Measurements from ENCODE around the gene SLC38A8. TPM values are rescaled to one million over a fixed set of nuclear protein-coding genes. Genes with fewer than 3 reads are reported as not detected.

The SLC38A8 gene
- total RNA-seq, 2 donors from 2014 or later, result not detected

DNA sequence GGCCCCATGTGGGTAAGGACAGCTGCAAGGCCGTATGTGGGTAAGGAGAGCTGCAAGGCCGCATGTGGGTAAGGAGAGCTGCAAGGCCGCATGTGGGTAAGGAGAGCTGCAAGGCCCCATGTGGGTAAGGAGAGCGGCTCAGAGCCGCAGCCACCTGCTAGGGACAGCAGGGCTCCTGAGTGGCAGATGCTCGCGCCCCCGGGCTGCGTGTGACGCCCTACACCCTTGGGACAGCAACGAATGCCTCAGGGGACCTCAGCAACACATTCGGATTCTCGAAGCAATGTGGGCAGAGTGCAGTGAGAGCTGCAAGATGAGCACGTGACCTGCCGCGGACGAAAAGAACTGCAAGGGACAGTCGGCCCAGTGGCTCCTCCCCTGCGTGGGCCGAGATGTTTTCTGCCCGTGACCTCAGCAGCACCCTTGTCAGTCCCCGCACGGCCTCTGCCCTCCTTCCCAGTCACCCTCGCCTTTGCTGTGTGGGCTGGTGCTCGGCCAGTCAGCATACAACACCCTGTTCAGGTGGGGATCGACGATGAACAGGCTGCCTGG is 9.6 kb upstream of the SLC38A8 start:
- no peak overlapping the region for H3K27ac Mint-ChIP-seq
- H3K27me3 Mint-ChIP-seq, result no peaks in the 10 kb centered on the region
- no peak for ATAC-seq

DNA sequence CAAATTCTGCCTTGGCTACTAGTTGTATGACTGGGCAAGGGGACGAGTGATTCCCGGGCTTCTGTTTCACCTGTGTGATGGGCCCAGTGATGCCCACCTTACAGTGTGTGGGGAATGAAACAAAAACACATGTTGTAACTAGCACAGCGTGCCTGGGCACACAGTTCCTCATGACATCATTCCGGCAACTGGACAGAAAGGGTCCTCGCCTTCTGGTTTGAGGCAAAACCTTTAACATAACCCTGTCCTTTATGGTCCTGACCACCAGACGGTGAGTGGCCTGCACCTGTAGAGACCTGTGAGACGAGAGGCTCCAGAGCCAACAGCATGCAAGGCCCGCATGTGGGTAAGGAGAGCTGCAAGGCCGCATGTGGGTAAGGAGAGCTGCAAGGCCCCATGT is 7.7 kb upstream of the SLC38A8 start:
- no peak for DNase-seq
- no peaks in the 10 kb centered on the region for H3K9me3 ChIP-seq (ENCODE audit: control insufficient read depth, low read length, poor library complexity, severe bottlenecking)
- no peak for ATAC-seq
- Mint-ChIP-seq H3K4me1 (peaks cover 2% of the 10 kb centered on the region), H3K27ac (peak overlapping the region; percentile 39), H3K4me3 (peak overlapping the region; percentile 7), H3K36me3 (ENCODE audit: low read depth) (peaks cover 13% of the 10 kb centered on the region), H3K27me3 (no peaks in the 10 kb centered on the region)

More for the DNA sequence above, 9.6 kb upstream of the SLC38A8 start:
- no peak for DNase-seq
- no peaks in the 10 kb centered on the region for H3K9me3 ChIP-seq (ENCODE audit: control insufficient read depth, low read length, poor library complexity, severe bottlenecking)
- Mint-ChIP-seq H3K4me1 (peaks cover 2% of the 10 kb centered on the region), H3K4me3 (no peak overlapping the region), H3K36me3 (ENCODE audit: low read depth) (peaks cover 14% of the 10 kb centered on the region)

DNA sequence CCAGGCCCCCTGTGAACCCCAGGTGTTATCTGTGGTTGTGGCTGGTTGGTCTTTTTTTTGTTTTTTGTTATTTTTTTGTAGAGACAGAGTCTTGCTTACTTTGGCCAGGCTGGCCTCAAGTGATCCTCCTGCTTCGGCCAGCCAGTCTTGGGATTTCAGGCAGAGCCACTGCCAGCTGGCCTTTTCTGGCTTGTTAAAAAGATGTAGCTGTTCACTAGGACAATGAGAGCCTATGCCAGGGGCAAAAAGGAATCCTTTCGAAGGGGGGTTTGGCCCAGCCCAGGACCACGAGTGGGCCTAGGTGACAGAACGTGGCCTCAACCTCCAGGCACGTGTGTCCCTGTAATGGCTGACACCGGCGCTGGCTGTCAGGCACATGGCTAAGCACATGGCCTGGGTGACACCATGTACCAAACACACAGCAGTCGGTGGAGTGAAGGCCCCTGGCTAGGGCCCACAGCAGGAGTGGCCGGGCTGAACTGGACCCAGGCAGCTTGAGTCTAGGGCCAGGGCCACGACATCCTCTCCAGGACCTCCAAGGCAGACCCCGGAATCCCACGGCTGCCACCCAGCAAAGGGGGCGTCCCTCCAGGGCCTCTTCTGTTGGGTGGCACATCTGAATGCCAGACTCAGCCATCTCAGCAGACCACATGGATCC is 6.9 kb upstream of the SLC38A8 start:
- peaks cover 13% of the 10 kb centered on the region for H3K36me3 Mint-ChIP-seq (ENCODE audit: low read depth)
- no peaks in the 10 kb centered on the region for H3K9me3 ChIP-seq (ENCODE audit: control insufficient read depth, low read length, poor library complexity, severe bottlenecking)
- H3K4me3 Mint-ChIP-seq, result no peak overlapping the region
- DNase-seq (no peak), ATAC-seq (no peak)
- H3K27ac Mint-ChIP-seq, result peak overlapping the region; percentile 39
- H3K4me1 Mint-ChIP-seq, result peaks cover 2% of the 10 kb centered on the region
- no peaks in the 10 kb centered on the region for H3K27me3 Mint-ChIP-seq

DNA sequence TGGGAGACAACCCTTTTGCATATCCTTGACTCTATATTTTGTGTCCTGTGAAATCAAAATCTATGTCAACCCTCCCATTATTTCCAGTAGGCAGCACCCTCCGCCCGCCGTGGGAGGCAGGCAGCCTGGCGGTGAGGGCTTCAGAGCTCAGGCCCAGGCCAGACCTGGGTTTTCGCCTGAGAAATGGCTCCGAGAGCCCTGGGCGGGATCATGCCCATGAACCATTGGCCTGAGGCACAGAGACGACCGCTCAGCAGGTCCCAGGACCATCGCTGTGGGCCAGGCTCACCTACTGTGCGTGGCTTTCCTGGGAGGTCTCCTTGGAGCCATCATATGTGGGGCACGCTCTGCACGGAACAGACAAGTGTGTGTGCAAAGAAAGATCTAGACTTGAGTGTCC is 6.3 kb upstream of the SLC38A8 start:
- H3K27me3 Mint-ChIP-seq, result peaks cover 1% of the 10 kb centered on the region
- H3K9me3 ChIP-seq (ENCODE audit: control insufficient read depth, low read length, poor library complexity, severe bottlenecking), result no peaks in the 10 kb centered on the region
- no peak overlapping the region for H3K27ac Mint-ChIP-seq
- no peak overlapping the region for H3K4me3 Mint-ChIP-seq
- peaks cover 5% of the 10 kb centered on the region for H3K4me1 Mint-ChIP-seq
- ATAC-seq (no peak), DNase-seq (no peak)
- H3K36me3 Mint-ChIP-seq (ENCODE audit: low read depth), result peaks cover 11% of the 10 kb centered on the region

DNA sequence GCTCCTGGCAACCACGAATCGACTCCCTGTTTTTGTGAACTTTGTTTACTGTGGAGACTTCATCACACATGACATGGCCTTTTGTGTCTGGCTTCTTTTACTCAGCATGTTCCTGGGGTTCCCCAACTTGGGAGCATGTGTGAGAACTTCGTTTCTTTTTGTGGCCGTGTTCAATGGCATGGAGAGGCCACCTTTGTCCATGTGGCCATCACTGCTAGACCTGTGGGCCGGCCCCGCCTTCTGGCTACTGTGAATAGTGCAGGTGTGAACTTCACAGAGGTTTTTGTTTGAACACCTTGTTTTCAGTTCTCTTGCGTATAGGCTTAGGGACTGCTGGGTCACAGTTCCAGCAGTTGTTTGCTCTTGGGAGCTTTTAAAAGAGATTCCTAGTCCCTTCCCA is 5.7 kb upstream of the SLC38A8 start:
- Mint-ChIP-seq H3K4me3 (no peak overlapping the region), H3K27ac (no peak overlapping the region), H3K4me1 (peaks cover 6% of the 10 kb centered on the region), H3K36me3 (ENCODE audit: low read depth) (peaks cover 11% of the 10 kb centered on the region), H3K27me3 (peaks cover 4% of the 10 kb centered on the region)
- DNase-seq, result no peak
- no peaks in the 10 kb centered on the region for H3K9me3 ChIP-seq (ENCODE audit: control insufficient read depth, low read length, poor library complexity, severe bottlenecking)
- ATAC-seq, result no peak

DNA sequence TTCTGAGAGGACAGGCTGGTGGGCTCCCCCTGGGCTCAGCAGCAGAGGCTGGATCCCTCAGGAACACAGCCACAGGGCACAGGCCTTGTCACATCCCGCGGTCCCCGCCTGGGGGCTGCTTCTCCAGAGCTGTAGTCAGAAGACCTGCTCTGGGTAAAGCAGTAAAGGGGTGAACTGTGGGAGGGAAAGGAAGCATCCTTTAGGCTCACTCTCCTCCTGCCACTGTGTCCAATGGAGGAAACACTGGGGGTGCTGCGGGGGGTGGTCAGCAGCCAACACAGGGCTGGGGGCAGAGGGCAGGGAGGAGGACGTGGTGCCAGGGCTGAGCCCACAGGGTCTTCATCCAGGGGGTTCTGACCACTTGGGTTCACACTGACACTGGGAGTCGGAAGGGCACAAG is 5.0 kb upstream of the SLC38A8 start:
- peaks cover 4% of the 10 kb centered on the region for H3K27me3 Mint-ChIP-seq
- H3K9me3 ChIP-seq (ENCODE audit: control insufficient read depth, low read length, poor library complexity, severe bottlenecking), result no peaks in the 10 kb centered on the region
- peaks cover 8% of the 10 kb centered on the region for H3K36me3 Mint-ChIP-seq (ENCODE audit: low read depth)
- H3K4me3 Mint-ChIP-seq, result no peak overlapping the region
- H3K4me1 Mint-ChIP-seq, result peaks cover 5% of the 10 kb centered on the region
- no peak overlapping the region for H3K27ac Mint-ChIP-seq
- ATAC-seq, result no peak
- DNase-seq, result no peak

DNA sequence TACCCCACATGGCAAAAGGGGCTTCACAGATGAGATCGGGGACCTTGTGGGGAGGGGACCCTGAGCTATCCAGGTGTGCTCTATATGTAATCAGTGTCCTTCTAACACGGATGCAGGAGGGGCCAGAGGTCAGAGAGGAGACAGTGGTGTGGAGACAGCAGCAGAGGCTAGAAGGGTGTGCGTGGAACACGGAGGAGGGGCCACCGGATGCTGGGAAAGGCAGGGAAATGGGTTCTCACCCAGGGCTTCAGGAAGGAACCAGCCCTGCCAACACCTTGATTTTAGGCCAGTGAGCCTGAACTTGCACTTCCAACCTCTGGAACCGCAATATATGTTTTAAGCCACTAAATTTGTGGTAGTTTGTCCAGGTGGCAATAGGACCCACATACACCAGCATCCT is 4.6 kb upstream of the SLC38A8 start:
- Mint-ChIP-seq H3K36me3 (ENCODE audit: low read depth) (peaks cover 6% of the 10 kb centered on the region), H3K27ac (no peak overlapping the region), H3K27me3 (peaks cover 4% of the 10 kb centered on the region), H3K4me3 (no peak overlapping the region), H3K4me1 (peaks cover 4% of the 10 kb centered on the region)
- ATAC-seq, result no peak
- no peak for DNase-seq
- H3K9me3 ChIP-seq (ENCODE audit: control insufficient read depth, low read length, poor library complexity, severe bottlenecking), result no peaks in the 10 kb centered on the region

DNA sequence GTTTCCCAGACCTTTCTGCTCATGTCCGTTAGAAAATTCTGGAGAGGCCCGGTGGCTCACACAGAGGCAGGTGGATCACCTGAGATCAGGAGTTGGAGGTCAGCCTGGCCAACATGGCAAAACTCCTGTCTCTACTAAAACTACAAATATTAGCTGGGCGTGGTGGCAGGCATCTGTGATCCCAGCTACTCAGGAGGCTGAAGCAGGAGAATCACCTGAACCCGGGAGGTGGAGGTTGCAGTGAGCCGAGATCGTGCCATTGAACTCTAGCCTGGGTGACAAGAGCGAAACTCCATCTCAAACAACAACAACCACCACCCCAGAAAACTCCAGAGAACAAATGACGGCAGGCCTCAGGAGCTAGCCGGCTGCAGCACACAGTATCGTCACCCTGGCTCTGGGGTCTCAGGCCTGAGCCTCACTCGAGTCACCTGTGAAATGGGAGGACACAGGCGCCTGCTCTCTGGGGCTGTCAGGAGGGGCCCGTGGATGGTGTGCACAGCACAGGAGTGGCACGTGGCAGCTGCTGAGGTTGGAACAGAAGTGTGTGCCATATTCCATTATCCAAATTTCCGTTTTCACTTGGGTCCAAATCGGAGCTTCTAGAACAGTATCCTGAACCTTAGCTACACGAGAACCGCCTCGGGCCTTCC is 3.3 kb upstream of the SLC38A8 start:
- H3K9me3 ChIP-seq (ENCODE audit: control insufficient read depth, low read length, poor library complexity, severe bottlenecking), result no peaks in the 10 kb centered on the region
- Mint-ChIP-seq H3K4me3 (no peak overlapping the region), H3K27me3 (peaks cover 4% of the 10 kb centered on the region), H3K36me3 (ENCODE audit: low read depth) (peaks cover 6% of the 10 kb centered on the region), H3K27ac (no peak overlapping the region), H3K4me1 (peaks cover 4% of the 10 kb centered on the region)
- no peak for ATAC-seq
- no peak for DNase-seq

DNA sequence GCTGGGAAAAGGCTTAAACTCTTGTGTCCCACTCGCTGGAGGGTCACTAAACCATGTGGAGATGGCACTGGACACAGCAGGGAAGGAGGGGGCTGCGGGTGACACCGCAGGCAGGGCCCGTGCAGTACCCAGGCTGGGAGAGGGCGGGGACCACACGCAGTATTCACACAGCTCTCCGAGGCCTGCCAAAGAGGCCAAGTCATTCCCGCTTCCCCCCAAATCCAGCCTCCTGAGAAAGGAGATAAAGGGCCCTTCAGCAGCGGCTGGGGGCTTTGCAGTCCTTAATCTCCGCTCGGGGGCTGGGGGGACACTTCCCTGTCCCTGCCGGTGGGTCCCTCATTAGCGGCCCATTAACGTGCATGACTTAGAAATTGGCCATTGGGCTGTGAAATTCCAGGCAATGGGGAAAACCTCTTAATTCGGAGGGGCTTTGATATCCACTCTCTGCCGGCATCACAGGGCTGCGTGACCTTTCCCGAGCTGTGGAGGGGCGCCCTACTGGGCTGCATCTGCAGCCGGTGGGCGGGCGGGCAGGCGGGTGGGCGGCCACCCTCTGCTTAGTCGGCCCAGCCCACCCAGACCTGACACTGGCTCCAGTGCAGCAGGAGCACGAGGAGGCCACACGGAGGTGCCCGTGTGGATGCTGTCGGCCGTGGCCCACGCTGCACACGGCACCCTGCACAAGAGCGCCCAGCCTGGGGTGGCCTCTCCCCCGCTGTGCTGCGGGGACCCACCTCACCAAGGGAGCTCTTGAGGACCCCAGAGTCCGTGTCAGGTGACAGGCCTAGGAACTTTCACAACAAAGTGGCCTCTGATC is 2.6 kb upstream of the SLC38A8 start:
- ATAC-seq (no peak), DNase-seq (no peak)
- Mint-ChIP-seq H3K4me1 (peaks cover 4% of the 10 kb centered on the region), H3K27ac (no peak overlapping the region), H3K27me3 (peaks cover 4% of the 10 kb centered on the region), H3K36me3 (ENCODE audit: low read depth) (peaks cover 4% of the 10 kb centered on the region), H3K4me3 (no peak overlapping the region)
- H3K9me3 ChIP-seq (ENCODE audit: control insufficient read depth, low read length, poor library complexity, severe bottlenecking), result no peaks in the 10 kb centered on the region

DNA sequence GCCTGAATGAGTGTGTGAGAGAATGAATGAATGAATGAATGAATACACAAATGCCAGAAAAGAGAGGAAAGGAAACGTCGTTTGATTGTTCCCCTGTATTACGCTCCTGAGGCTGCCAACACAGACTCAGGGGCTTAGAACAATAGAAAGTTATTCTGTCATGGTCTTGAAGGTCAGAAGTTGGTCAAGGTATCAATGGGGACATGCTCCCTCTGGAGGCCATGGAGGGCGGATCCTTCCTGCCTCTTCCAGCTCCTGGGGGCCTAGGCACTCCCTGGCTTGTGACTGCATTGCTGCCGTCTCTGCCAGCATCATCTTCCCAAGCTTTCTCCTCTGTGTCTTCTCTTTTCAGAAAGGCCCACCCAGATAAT is 1.5 kb upstream of the SLC38A8 start:
- peaks cover 4% of the 10 kb centered on the region for H3K4me1 Mint-ChIP-seq
- no peak overlapping the region for H3K27ac Mint-ChIP-seq
- peaks cover 4% of the 10 kb centered on the region for H3K36me3 Mint-ChIP-seq (ENCODE audit: low read depth)
- no peak overlapping the region for H3K4me3 Mint-ChIP-seq
- H3K27me3 Mint-ChIP-seq, result peaks cover 4% of the 10 kb centered on the region
- no peaks in the 10 kb centered on the region for H3K9me3 ChIP-seq (ENCODE audit: control insufficient read depth, low read length, poor library complexity, severe bottlenecking)
- DNase-seq (no peak), ATAC-seq (no peak)

DNA sequence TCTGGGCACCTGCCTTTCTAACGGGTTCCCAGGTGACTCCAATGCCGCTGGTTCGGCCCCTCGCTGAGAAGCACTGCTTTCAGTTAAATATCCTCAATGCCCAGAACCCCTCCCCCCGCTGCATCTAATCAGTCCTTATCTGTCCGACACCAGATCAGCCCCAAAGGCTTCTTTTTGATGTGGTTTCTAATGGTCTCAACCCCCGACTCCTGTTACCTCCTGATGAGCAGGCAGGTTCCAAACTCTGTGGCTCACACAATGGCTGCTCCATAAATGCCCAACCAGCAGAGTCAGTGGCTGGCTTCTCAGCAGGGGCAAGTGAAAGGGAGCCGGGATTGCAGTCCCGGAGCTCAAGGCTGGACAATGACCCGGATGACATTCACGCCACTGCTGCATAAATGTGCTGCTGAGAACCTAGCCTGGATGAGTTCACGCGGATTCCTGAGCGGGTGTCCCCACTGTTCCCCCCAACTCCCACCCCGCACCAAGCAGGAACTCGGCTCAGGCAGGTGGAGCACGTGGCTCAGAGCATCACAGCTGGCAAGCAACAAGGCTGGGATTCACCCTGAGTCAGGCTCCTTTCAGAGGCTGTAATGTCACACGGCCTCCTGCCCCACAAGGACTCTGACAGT is 1.0 kb upstream of the SLC38A8 start:
- H3K9me3 ChIP-seq (ENCODE audit: control insufficient read depth, low read length, poor library complexity, severe bottlenecking), result no peaks in the 10 kb centered on the region
- ATAC-seq, result no peak
- no peak for DNase-seq
- peaks cover 4% of the 10 kb centered on the region for H3K36me3 Mint-ChIP-seq (ENCODE audit: low read depth)
- H3K4me1 Mint-ChIP-seq, result peaks cover 4% of the 10 kb centered on the region
- no peak overlapping the region for H3K4me3 Mint-ChIP-seq
- no peak overlapping the region for H3K27ac Mint-ChIP-seq
- peaks cover 4% of the 10 kb centered on the region for H3K27me3 Mint-ChIP-seq

DNA sequence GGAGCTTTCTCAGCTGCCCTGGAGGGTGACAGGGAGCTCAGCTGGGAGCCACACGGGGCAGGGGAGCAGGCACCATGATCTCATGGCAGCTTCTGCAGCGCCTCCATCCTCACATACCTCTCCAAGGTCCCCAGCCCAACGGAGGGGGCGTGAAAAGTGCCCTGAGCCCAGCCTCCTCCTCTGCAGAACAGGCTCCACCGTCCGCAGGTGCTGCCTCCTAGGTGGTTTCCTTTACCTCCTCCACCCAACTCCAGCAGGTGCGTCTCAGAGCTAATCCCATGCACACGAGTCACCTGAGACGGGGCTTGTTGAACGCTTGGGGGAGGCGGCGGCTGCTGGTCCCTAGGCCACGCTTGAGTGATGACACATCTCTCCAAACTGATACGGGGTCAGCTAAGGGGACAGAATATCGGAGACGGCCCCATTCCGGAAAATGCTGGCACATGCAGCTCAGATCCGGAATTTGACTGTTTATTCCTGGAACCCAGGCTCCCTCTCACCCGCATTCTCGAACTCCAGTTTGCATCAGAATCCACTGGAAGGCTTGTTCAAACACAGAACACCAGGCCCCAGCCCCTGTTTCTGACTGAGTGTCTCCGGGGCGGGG is 387 bp upstream of the SLC38A8 start:
- H3K27me3 Mint-ChIP-seq, result peaks cover 4% of the 10 kb centered on the region
- peaks cover 4% of the 10 kb centered on the region for H3K4me1 Mint-ChIP-seq
- H3K4me3 Mint-ChIP-seq, result no peak overlapping the region
- ATAC-seq, result no peak
- H3K9me3 ChIP-seq (ENCODE audit: control insufficient read depth, low read length, poor library complexity, severe bottlenecking), result no peaks in the 10 kb centered on the region
- peaks cover 4% of the 10 kb centered on the region for H3K36me3 Mint-ChIP-seq (ENCODE audit: low read depth)
- DNase-seq, result no peak
- H3K27ac Mint-ChIP-seq, result no peak overlapping the region

DNA sequence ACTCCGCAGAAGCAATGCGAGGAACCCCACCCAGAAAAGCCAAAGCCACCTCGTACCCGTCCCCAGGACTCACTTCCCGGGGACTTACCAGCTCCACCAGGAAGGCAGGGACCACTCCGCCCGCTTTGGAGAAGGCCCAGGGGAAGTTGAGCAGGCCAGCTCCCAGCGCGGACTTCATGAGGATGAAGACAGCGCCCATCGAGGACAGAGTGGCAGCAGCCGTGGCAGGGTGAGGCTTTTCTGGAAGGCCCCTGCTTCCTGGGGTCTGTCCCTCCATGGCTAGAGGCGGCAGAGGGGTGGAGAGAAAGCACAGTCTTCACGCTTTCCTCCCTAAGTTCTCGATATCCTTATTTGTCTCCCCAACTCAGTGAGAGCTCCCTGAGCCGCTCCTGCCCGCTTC is 714 bp downstream of the SLC38A8 start:
- no peaks in the 10 kb centered on the region for H3K9me3 ChIP-seq (ENCODE audit: control insufficient read depth, low read length, poor library complexity, severe bottlenecking)
- peaks cover under 1% of the 10 kb centered on the region for H3K36me3 Mint-ChIP-seq (ENCODE audit: low read depth)
- peaks cover 4% of the 10 kb centered on the region for H3K4me1 Mint-ChIP-seq
- ATAC-seq (no peak), DNase-seq (no peak)
- H3K27ac Mint-ChIP-seq, result no peak overlapping the region
- H3K27me3 Mint-ChIP-seq, result peaks cover 4% of the 10 kb centered on the region
- H3K4me3 Mint-ChIP-seq, result no peak overlapping the region

Data from T-helper 17 cell (primary cell).